T-helper 17 cell (primary cell): Measurements from ENCODE around the gene PET100. TPM values are rescaled to one million over a fixed set of nuclear protein-coding genes. Genes with fewer than 3 reads are reported as not detected.
A peak's percentile ranks its signal among the peaks of the same experiment; 100 is the strongest.

Experiments
- ATAC-seq: fragments of 150-1000 bp; cut with Tn5 transposase; 2 replicates; pipeline ENCODE4 v1.10.0; 2021; ENCODE audit warnings: mild to moderate bottlenecking, moderate library complexity
- DNase-seq, 3 donors: peaks; one replicate each; pipeline versions ENCODE4 v3.0.0 to v3.0.0-alpha.2; 2020 to 2021
- H3K9me3 ChIP-seq: one replicate; pipeline ENCODE4 v1.7.0; 2013; ENCODE audit warnings: low read length, mild to moderate bottlenecking; ENCODE audit not compliant: control insufficient read depth, poor library complexity, severe bottlenecking
- H3K27ac Mint-ChIP-seq: one replicate; pipeline ENCODE4 v1.8.0; 2022; ENCODE audit warnings: mild to moderate bottlenecking, moderate library complexity, mixed read lengths
- H3K27me3 Mint-ChIP-seq: one replicate; pipeline ENCODE4 v1.8.0; 2022; ENCODE audit warnings: mixed read lengths
- H3K36me3 Mint-ChIP-seq: one replicate; pipeline ENCODE4 v1.8.0; 2022; ENCODE audit warnings: low read depth, mixed read lengths
- H3K4me1 Mint-ChIP-seq: one replicate; pipeline ENCODE4 v1.8.0; 2022; ENCODE audit warnings: mild to moderate bottlenecking, mixed read lengths
- H3K4me3 Mint-ChIP-seq: one replicate; pipeline ENCODE4 v1.8.0; 2022; ENCODE audit warnings: mild to moderate bottlenecking, moderate library complexity, mixed read lengths
- total RNA-seq, 4 donors: library from RNA in 2 of 4; stranded (reverse) in 2 of 4; gene quantifications; one replicate each; pipeline ENCODE4 v1.2.3 and lab custom pipeline; 2022 to 2026

The PET100 gene
- total RNA-seq, 2 donors from 2014 or later = 106 to 109 TPM

- peak overlapping the region; percentile 88 for H3K27ac Mint-ChIP-seq
- H3K27me3 Mint-ChIP-seq = no peaks in the 10 kb centered on the region
- H3K4me3 Mint-ChIP-seq = peak overlapping the region; percentile 43
- ATAC-seq (peak; percentile 42), DNase-seq (no peak)
- peaks cover 19% of the 10 kb centered on the region for H3K4me1 Mint-ChIP-seq
- no peaks in the 10 kb centered on the region for H3K36me3 Mint-ChIP-seq
- no peaks in the 10 kb centered on the region for H3K9me3 ChIP-seq
Measured at GRCh38 chr19:7657131-7657751, 27.6 kb downstream of the PET100 start.

- Mint-ChIP-seq H3K27me3 (no peaks in the 10 kb centered on the region), H3K36me3 (no peaks in the 10 kb centered on the region)
Measured at GRCh38 chr19:7658219-7658686, 28.7 kb downstream of the PET100 start.

GRCh38 chr19:7661744-7662538 lies 32.3 kb downstream of the PET100 start:
- DNase-seq = no peak
- no peak for ATAC-seq
- Mint-ChIP-seq H3K4me3 (no peak overlapping the region), H3K27me3 (no peaks in the 10 kb centered on the region), H3K36me3 (no peaks in the 10 kb centered on the region), H3K27ac (no peak overlapping the region), H3K4me1 (peaks cover 12% of the 10 kb centered on the region)
- no peaks in the 10 kb centered on the region for H3K9me3 ChIP-seq

More at GRCh38 chr19:7658219-7658686, 28.7 kb downstream of the PET100 start:
- peak overlapping the region; percentile 73 for H3K4me3 Mint-ChIP-seq
- H3K4me1 Mint-ChIP-seq = peaks cover 13% of the 10 kb centered on the region
- DNase-seq (no peak), ATAC-seq (peak; percentile 94)
- no peaks in the 10 kb centered on the region for H3K9me3 ChIP-seq
- peak overlapping the region; percentile 88 for H3K27ac Mint-ChIP-seq

GRCh38 chr19:7662657-7663056 lies 33.1 kb downstream of the PET100 start:
- no peak overlapping the region for H3K27ac Mint-ChIP-seq
- H3K9me3 ChIP-seq = no peaks in the 10 kb centered on the region
- no peak for DNase-seq
- H3K4me1 Mint-ChIP-seq = peaks cover 8% of the 10 kb centered on the region
- no peak overlapping the region for H3K4me3 Mint-ChIP-seq
- H3K36me3 Mint-ChIP-seq = no peaks in the 10 kb centered on the region
- no peak for ATAC-seq
- no peaks in the 10 kb centered on the region for H3K27me3 Mint-ChIP-seq

GRCh38 chr19:7663706-7664105 lies 34.1 kb downstream of the PET100 start:
- Mint-ChIP-seq H3K4me1 (peaks cover 3% of the 10 kb centered on the region), H3K27ac (no peak overlapping the region), H3K27me3 (peaks cover 2% of the 10 kb centered on the region), H3K36me3 (no peaks in the 10 kb centered on the region), H3K4me3 (no peak overlapping the region)
- DNase-seq (no peak), ATAC-seq (no peak)
- no peaks in the 10 kb centered on the region for H3K9me3 ChIP-seq

GRCh38 chr19:7665076-7665475 lies 35.5 kb downstream of the PET100 start:
- no peak for DNase-seq
- Mint-ChIP-seq H3K27ac (no peak overlapping the region), H3K36me3 (peaks cover 4% of the 10 kb centered on the region), H3K4me1 (peaks cover 8% of the 10 kb centered on the region), H3K4me3 (no peak overlapping the region), H3K27me3 (peaks cover 12% of the 10 kb centered on the region)
- H3K9me3 ChIP-seq = no peaks in the 10 kb centered on the region
- no peak for ATAC-seq

- H3K4me3 Mint-ChIP-seq = peak within 1 kb of the TSS; percentile 72
- no peak within 1 kb of the TSS for H3K27ac Mint-ChIP-seq
- H3K9me3 ChIP-seq = no peaks in the 10 kb centered on the region
- H3K36me3 Mint-ChIP-seq = peaks cover 5% of the 10 kb centered on the region
- peaks cover 38% of the 10 kb centered on the region for H3K27me3 Mint-ChIP-seq
- ATAC-seq (no peak), DNase-seq (no peak)
- H3K4me1 Mint-ChIP-seq = peaks cover 13% of the 10 kb centered on the region
Measured at GRCh38 chr19:7668842-7669241, 39.2 kb downstream of the PET100 start, which contains the start of gene RETN. RETN (plus strand) TSS chr19:7669049; CDS start chr19:7669327, 278 bp downstream.

- H3K4me1 Mint-ChIP-seq = peaks cover 14% of the 10 kb centered on the region
- peak overlapping the region; percentile 72 for H3K4me3 Mint-ChIP-seq
- H3K9me3 ChIP-seq = no peaks in the 10 kb centered on the region
- ATAC-seq (no peak), DNase-seq (no peak)
- H3K36me3 Mint-ChIP-seq = peaks cover 5% of the 10 kb centered on the region
- no peak overlapping the region for H3K27ac Mint-ChIP-seq
- peaks cover 44% of the 10 kb centered on the region for H3K27me3 Mint-ChIP-seq
Measured at GRCh38 chr19:7669641-7670040, 40.0 kb downstream of the PET100 start.

GRCh38 chr19:7670150-7670783 lies 40.7 kb downstream of the PET100 start:
- peaks cover 44% of the 10 kb centered on the region for H3K27me3 Mint-ChIP-seq
- peak; percentile 68 for ATAC-seq
- H3K4me1 Mint-ChIP-seq = peaks cover 14% of the 10 kb centered on the region
- no peaks in the 10 kb centered on the region for H3K9me3 ChIP-seq
- peaks cover 5% of the 10 kb centered on the region for H3K36me3 Mint-ChIP-seq
- H3K4me3 Mint-ChIP-seq = peak overlapping the region; percentile 67
- no peak for DNase-seq
- H3K27ac Mint-ChIP-seq = no peak overlapping the region

GRCh38 chr19:7670790-7671189 lies 41.2 kb downstream of the PET100 start:
- Mint-ChIP-seq H3K4me1 (peaks cover 14% of the 10 kb centered on the region), H3K27me3 (peaks cover 47% of the 10 kb centered on the region), H3K27ac (no peak overlapping the region), H3K36me3 (peaks cover 5% of the 10 kb centered on the region), H3K4me3 (no peak overlapping the region)
- ATAC-seq (peak; percentile 20), DNase-seq (no peak)
- H3K9me3 ChIP-seq = no peaks in the 10 kb centered on the region

- H3K4me3 Mint-ChIP-seq = no peak overlapping the region
- ATAC-seq (no peak), DNase-seq (no peak)
- H3K27me3 Mint-ChIP-seq = peaks cover 62% of the 10 kb centered on the region
- no peaks in the 10 kb centered on the region for H3K9me3 ChIP-seq
- H3K36me3 Mint-ChIP-seq = peaks cover 5% of the 10 kb centered on the region
- peaks cover 26% of the 10 kb centered on the region for H3K4me1 Mint-ChIP-seq
- no peak overlapping the region for H3K27ac Mint-ChIP-seq
Measured at GRCh38 chr19:7672522-7672921, 42.9 kb downstream of the PET100 start.

- DNase-seq (no peak), ATAC-seq (peak; percentile 32)
- peaks cover 57% of the 10 kb centered on the region for H3K27me3 Mint-ChIP-seq
- H3K4me3 Mint-ChIP-seq = no peak overlapping the region
- H3K9me3 ChIP-seq = no peaks in the 10 kb centered on the region
- H3K36me3 Mint-ChIP-seq = peaks cover 4% of the 10 kb centered on the region
- H3K27ac Mint-ChIP-seq = peak overlapping the region; percentile 9
- peaks cover 34% of the 10 kb centered on the region for H3K4me1 Mint-ChIP-seq
Measured at GRCh38 chr19:7674010-7675005, 44.7 kb downstream of the PET100 start.
